Measurements from ENCODE around the gene PDP2. TPM values are rescaled to one million over a fixed set of nuclear protein-coding genes. Genes with fewer than 3 reads are reported as not detected.

The PDP2 gene
- total and polyA plus RNA-seq, 2 donors from 2014 or later: 5.1 to 9.2 TPM

DNA sequence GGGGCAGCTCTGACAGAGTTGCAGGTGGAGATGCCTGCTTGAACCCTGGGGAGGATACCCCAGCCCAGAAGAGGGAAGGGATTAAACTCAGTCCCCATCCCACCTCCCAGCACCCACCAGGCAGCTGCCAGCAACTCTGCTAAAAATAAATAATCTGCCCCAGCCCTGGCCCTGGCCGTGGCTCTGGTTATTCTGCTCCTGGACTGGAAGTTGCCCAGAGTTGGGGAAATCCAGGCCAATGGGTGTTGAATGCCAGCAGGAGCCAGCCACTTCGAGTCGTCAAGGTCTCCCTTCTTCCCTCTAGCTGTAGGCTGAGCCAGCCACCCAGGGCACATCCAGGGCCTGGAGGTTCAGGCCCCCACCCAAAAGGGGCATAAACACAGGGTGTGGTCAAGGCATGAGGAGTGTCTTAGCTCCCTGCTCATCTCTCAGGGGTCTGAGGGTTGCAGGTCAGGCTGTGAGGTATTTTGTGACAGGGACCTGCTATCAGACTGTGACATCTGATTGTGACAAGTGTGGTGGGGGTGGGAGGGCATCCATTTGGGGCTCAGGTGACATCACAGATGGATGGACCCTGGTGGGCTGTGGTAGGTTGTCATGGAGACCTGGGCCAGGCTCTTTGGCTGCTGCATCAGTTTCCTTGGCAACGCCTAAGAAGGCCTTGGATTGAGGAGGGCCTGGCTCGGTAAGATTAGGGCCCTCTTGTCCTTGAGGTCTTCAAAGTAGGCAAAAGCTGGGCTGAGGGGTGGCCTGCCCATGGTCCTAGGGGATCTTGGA, 46.0 kb downstream of the PDP2 start:
- TF ChIP-seq, protein P1, sequence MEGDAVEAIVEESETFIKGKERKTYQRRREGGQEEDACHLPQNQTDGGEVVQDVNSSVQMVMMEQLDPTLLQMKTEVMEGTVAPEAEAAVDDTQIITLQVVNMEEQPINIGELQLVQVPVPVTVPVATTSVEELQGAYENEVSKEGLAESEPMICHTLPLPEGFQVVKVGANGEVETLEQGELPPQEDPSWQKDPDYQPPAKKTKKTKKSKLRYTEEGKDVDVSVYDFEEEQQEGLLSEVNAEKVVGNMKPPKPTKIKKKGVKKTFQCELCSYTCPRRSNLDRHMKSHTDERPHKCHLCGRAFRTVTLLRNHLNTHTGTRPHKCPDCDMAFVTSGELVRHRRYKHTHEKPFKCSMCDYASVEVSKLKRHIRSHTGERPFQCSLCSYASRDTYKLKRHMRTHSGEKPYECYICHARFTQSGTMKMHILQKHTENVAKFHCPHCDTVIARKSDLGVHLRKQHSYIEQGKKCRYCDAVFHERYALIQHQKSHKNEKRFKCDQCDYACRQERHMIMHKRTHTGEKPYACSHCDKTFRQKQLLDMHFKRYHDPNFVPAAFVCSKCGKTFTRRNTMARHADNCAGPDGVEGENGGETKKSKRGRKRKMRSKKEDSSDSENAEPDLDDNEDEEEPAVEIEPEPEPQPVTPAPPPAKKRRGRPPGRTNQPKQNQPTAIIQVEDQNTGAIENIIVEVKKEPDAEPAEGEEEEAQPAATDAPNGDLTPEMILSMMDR (IDR thresholded peaks at IDR 0.05; ENCODE audit: borderline replicate concordance, extremely low read depth, insufficient read depth): no peak
- H3K9me3 ChIP-seq (ENCODE audit: control insufficient read depth in 2 of 3, insufficient read depth in 1 of 3, low read length in 3 of 3): no peaks in the 10 kb centered on the region
- H3K27ac ChIP-seq (ENCODE audit: low read depth in 2 of 2, low read length in 2 of 2): peak overlapping the region; percentile 58 to 68
- peak overlapping the region in 1 of 3 donors; percentile 38 for H3K9ac ChIP-seq (ENCODE audit: low read length in 3 of 3)
- no peaks in the 10 kb centered on the region for H3K27me3 ChIP-seq (ENCODE audit: control insufficient read depth, insufficient read depth, low read length)
- peaks cover 0 to 14% (median 4%) of the 10 kb centered on the region in 3 donors for H3K4me1 ChIP-seq (ENCODE audit: control insufficient read depth in 2 of 3, insufficient read depth in 2 of 3, low read depth in 1 of 3, low read length in 3 of 3)
- H3K4me3 ChIP-seq (ENCODE audit: low read length in 3 of 3): peak overlapping the region in 1 of 3 donors; percentile 46
- DNase-seq: peak in 1 of 5 donors; percentile 73
- no peak for FAIRE-seq
- intact Hi-C loops (cut with DNase I): no loop called here
- peaks cover 0 to 1% (median 0%) of the 10 kb centered on the region in 3 donors for H3K36me3 ChIP-seq (ENCODE audit: control insufficient read depth in 2 of 3, insufficient read depth in 3 of 3, low read length in 3 of 3)

DNA sequence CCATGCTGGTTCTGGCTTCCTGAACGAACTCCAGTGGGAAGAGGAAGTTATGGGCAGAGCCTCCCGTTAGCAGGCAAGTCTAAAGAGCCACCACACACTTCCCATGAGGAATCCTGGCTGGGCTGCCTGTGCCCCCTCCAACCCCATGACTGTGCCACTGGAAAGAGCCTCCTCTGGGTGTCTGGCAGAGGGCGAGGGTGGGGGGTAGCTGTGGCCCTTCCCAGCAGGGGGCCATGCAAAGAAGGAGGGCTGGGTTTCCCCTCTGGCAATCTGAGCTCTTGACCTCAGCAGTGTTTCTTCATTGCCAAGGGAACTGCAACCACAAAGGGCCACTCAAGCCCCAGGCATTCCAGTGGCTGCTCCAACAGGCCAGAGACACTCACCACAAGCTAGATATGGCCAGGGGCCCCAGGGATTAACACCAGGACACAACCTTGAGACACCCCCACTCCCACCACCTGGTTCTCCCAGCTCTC, 46.7 kb downstream of the PDP2 start:
- TF ChIP-seq, protein P1 (IDR thresholded peaks at IDR 0.05; ENCODE audit: borderline replicate concordance, extremely low read depth, insufficient read depth): no peak
- peak overlapping the region; percentile 57 to 68 for H3K27ac ChIP-seq (ENCODE audit: low read depth in 2 of 2, low read length in 2 of 2)
- H3K9ac ChIP-seq (ENCODE audit: low read length in 3 of 3): peak overlapping the region in 1 of 3 donors; percentile 38
- H3K27me3 ChIP-seq (ENCODE audit: control insufficient read depth, insufficient read depth, low read length): no peaks in the 10 kb centered on the region
- FAIRE-seq (no peak), DNase-seq (peak in 1 of 5 donors; percentile 81)
- H3K36me3 ChIP-seq (ENCODE audit: control insufficient read depth in 2 of 3, insufficient read depth in 3 of 3, low read length in 3 of 3): peaks cover 0 to 2% (median 0%) of the 10 kb centered on the region in 3 donors
- peaks cover 0 to 11% (median 3%) of the 10 kb centered on the region in 3 donors for H3K4me1 ChIP-seq (ENCODE audit: control insufficient read depth in 2 of 3, insufficient read depth in 2 of 3, low read depth in 1 of 3, low read length in 3 of 3)
- H3K9me3 ChIP-seq (ENCODE audit: control insufficient read depth in 2 of 3, insufficient read depth in 1 of 3, low read length in 3 of 3): no peaks in the 10 kb centered on the region
- no peak overlapping the region for H3K4me3 ChIP-seq (ENCODE audit: low read length in 3 of 3)
- intact Hi-C loops (cut with DNase I): no loop called here

DNA sequence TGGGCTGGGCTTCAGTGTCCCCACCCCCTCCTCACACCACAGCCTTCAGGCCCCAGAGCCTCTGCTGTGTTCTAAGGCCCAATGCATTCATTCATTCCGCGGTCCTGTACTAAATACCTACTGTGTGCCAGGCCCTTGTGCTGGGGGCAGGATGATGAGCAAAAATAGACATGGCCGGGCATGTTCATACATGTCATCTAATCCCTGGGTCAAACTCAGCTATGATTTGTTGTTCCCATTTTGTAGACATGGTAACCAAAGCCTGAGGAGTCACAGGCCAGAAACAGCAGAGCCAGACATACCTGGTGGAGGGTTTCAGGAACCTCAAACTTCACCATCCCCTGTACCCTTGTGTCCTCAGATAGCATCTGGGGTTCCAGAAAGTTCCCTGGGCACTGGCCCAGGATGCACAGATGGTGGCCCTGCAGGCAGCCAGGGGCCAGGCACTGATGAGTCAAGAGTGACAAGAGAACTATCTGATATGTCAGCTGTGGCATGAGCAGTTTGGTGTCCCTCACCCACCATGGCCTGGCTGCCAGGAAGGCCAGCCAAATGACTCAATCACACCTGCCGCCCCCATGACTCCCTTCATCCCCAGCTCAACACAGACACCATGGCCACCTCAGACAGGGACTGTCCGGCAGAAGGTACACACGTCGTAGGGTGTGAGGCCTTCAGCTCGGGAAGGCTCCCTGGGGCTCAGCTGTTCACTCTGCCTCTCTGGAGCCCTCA, 47.8 kb downstream of the PDP2 start:
- Histone ChIP-seq H3K36me3 (ENCODE audit: control insufficient read depth in 2 of 3, insufficient read depth in 3 of 3, low read length in 3 of 3) (peaks cover 0 to 4% (median 0%) of the 10 kb centered on the region in 3 donors), H3K9me3 (ENCODE audit: control insufficient read depth in 2 of 3, insufficient read depth in 1 of 3, low read length in 3 of 3) (no peaks in the 10 kb centered on the region), H3K4me1 (ENCODE audit: control insufficient read depth in 2 of 3, insufficient read depth in 2 of 3, low read depth in 1 of 3, low read length in 3 of 3) (peaks cover 0 to 14% (median 0%) of the 10 kb centered on the region in 3 donors), H3K4me3 (ENCODE audit: low read length in 3 of 3) (no peak overlapping the region), H3K9ac (ENCODE audit: low read length in 3 of 3) (no peak overlapping the region), H3K27me3 (ENCODE audit: control insufficient read depth, insufficient read depth, low read length) (no peaks in the 10 kb centered on the region), H3K27ac (ENCODE audit: low read depth in 2 of 2, low read length in 2 of 2) (no peak overlapping the region)
- FAIRE-seq: no peak
- DNase-seq: peak in 1 of 5 donors; percentile 60
- TF ChIP-seq, protein P1 (IDR thresholded peaks at IDR 0.05; ENCODE audit: borderline replicate concordance, extremely low read depth, insufficient read depth): no peak
- intact Hi-C loops (cut with DNase I): no loop called here

Measured in kidney (tissue), 14 donors.